Measurements from ENCODE around the gene LRRC3B.

Gene LRRC3B

GRCh38 chr3:26712211-26713026 is 89.8 kb downstream of the LRRC3B start:
- DNase-seq (ENCODE audit: low spot score) = peak; percentile 42

GRCh38 chr3:26713091-26713490 is 90.5 kb downstream of the LRRC3B start:
- no peak for DNase-seq (ENCODE audit: low spot score)

GRCh38 chr3:26714485-26714884 is 91.9 kb downstream of the LRRC3B start:
- DNase-seq (ENCODE audit: low spot score) = no peak

GRCh38 chr3:26715431-26715830 is 92.9 kb downstream of the LRRC3B start:
- no peak for DNase-seq (ENCODE audit: low spot score)

- DNase-seq (ENCODE audit: low spot score) = no peak
Observed at GRCh38 chr3:26718315-26718714, 95.7 kb downstream of the LRRC3B start.

- DNase-seq (ENCODE audit: low spot score) = no peak
Observed at GRCh38 chr3:26719134-26719533, 96.6 kb downstream of the LRRC3B start.

- no peak for DNase-seq (ENCODE audit: low spot score)
Observed at GRCh38 chr3:26721047-26721446, 98.5 kb downstream of the LRRC3B start.

GRCh38 chr3:26731843-26732242 is 109.3 kb downstream of the LRRC3B start:
- DNase-seq (ENCODE audit: low spot score) = no peak

GRCh38 chr3:26750263-26750662 is 127.7 kb downstream of the LRRC3B start:
- no peak for DNase-seq (ENCODE audit: low spot score)

- DNase-seq (ENCODE audit: low spot score) = no peak
Observed at GRCh38 chr3:26752466-26752865, 129.9 kb downstream of the LRRC3B start.

- no peak for DNase-seq (ENCODE audit: low spot score)
Observed at GRCh38 chr3:26753095-26753494, 130.5 kb downstream of the LRRC3B start.

GRCh38 chr3:26757978-26758377 is 135.4 kb downstream of the LRRC3B start:
- DNase-seq (ENCODE audit: low spot score) = no peak

All from D341Med (cell line).